Karpas-422 (cell line): ENCODE data around the gene P2RY11. TPM values are rescaled to one million over a fixed set of nuclear protein-coding genes. Genes with fewer than 3 reads are reported as not detected.

ENCODE experiments used
- DNase-seq: peaks from one replicate; pipeline ENCODE4 v3.0.0-alpha.2; 2015
- H2AFZ ChIP-seq: fragments of 200-600 bp; sonication (generic); 2 replicates; pipeline ENCODE4 v1.6.1; 2014; ENCODE audit warnings: antibody characterized with exemption, low read length, mixed read lengths
- H3K27ac ChIP-seq: fragments of 200-600 bp; sonication (generic); 2 replicates; pipeline ENCODE4 v1.5.1; 2014; ENCODE audit warnings: mild to moderate bottlenecking, low read length, moderate library complexity
- H3K27me3 ChIP-seq: fragments of 200-600 bp; sonication (generic); 2 replicates; pipeline ENCODE4 v1.6.1; 2014; ENCODE audit warnings: low read length, mixed read lengths
- H3K36me3 ChIP-seq: fragments of 200-600 bp; sonication (generic); 2 replicates; pipeline ENCODE4 v1.6.1; 2014; ENCODE audit warnings: low read length, mixed read lengths; ENCODE audit not compliant: insufficient read depth
- H3K4me1 ChIP-seq: fragments of 200-600 bp; sonication (generic); 2 replicates; pipeline ENCODE4 v1.6.1; 2014; ENCODE audit warnings: mild to moderate bottlenecking, low read length, mixed read lengths
- H3K4me2 ChIP-seq: fragments of 200-600 bp; sonication (generic); 2 replicates; pipeline ENCODE4 v1.6.1; 2014; ENCODE audit warnings: low read length, low read depth, mild to moderate bottlenecking; ENCODE audit not compliant: poor library complexity, severe bottlenecking
- H3K4me3 ChIP-seq: fragments of 200-600 bp; sonication (generic); 2 replicates; pipeline ENCODE4 v1.5.1; 2014; ENCODE audit warnings: mild to moderate bottlenecking, antibody characterized with exemption, low read length, mixed read lengths
- H3K79me2 ChIP-seq: fragments of 200-600 bp; sonication (generic); 2 replicates; pipeline ENCODE4 v1.6.1; 2014; ENCODE audit warnings: mild to moderate bottlenecking, low read length, mixed read lengths
- H3K9ac ChIP-seq: fragments of 200-600 bp; sonication (generic); 2 replicates; pipeline ENCODE4 v1.6.0; 2014; ENCODE audit warnings: low read length
- H3K9me2 ChIP-seq: fragments of 200-600 bp; sonication (generic), shearing (Covaris generic); replicated peaks from 2 replicates; pipeline ENCODE4 v1.6.0; 2014; ENCODE audit warnings: mild to moderate bottlenecking, low read length, moderate library complexity; ENCODE audit not compliant: insufficient read depth
- H3K9me3 ChIP-seq: fragments of 300-700, 200-600 bp; sonication (generic); 2 replicates; pipeline ENCODE4 v1.6.1; 2014; ENCODE audit warnings: low read length, mixed read lengths
- H4K20me1 ChIP-seq: fragments of 200-600 bp; sonication (generic); 2 replicates; pipeline ENCODE4 v1.6.1; 2014; ENCODE audit warnings: mild to moderate bottlenecking, antibody characterized with exemption, low read length, low read depth; ENCODE audit not compliant: insufficient read depth
- total RNA-seq: library from RNA; depleted of rRNA; stranded (reverse); fragments of >200 nt; shearing (Covaris generic); gene quantifications from 2 replicates; pipeline ENCODE4 v1.2.3, GENCODE V29; 2014; ENCODE audit warnings: low replicate concordance

The P2RY11 gene
- total RNA-seq, 1 experiment from 2014 or later, result 1.7 TPM

DNA sequence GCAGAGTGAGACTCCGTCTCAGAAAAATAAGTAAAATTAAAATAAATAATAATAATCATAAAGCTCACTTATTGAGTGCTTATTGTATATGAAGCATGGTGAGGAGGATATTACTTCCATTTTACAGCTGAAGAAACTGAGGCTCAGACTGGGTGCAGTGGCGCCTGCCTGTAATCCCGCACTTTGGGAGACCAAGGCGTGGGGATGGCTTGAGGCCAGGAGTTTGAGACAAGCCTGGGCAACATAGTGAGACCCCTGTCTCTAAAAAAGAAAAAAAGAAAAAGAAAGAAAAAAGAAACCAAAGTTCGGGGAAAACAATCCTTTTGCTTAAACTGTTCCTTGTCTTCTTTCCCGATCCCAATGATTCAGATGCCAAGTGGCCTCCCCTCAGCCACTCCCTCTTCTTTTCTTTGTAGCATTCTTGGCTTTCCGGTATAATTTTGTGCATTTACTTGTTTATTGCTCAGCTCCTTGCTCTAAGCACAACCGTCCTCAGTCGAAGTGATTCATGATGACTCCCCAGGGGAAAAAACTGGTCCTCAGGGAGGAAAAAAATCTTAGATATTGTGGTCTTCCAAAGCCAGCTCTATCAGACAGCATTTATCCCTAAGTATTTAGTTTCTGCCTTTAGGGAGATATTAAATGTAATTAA lies 9.2 kb downstream of the P2RY11 start:
- no peak overlapping the region for H2AFZ ChIP-seq

DNA sequence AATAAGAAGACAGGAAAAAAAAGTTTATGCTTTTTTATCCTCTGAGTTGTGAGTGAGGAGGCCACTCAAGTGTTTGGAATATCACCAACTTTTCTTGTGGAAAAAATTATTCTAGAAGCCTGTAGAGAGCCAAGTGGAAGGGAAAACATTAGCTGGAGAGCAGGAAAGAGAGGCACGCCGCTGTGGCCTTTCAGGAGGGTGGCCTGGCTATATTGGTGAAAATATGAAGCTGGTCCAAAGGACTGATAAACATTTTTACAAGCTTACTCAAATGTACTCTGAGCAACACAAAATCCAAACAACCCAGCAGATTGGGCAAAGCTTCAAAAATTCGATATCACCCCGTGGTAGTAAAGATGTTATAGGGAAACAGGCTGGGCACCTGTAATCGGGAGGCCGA lies 10.6 kb downstream of the P2RY11 start:
- no peak overlapping the region for H2AFZ ChIP-seq
- H4K20me1 ChIP-seq, result peaks cover 15% of the 10 kb centered on the region; the same call in 1 of the 2 replicates
- peaks cover 12% of the 10 kb centered on the region for H3K36me3 ChIP-seq
- H3K9ac ChIP-seq, result no peak overlapping the region
- no peak overlapping the region for H3K27ac ChIP-seq
- no peak overlapping the region for H3K4me3 ChIP-seq
- H3K9me3 ChIP-seq, result no peaks in the 10 kb centered on the region
- H3K27me3 ChIP-seq, result no peaks in the 10 kb centered on the region
- no peaks in the 10 kb centered on the region for H3K9me2 ChIP-seq
- H3K79me2 ChIP-seq, result peaks cover 20% of the 10 kb centered on the region
- no peak overlapping the region for H3K4me2 ChIP-seq
- no peak for DNase-seq
- H3K4me1 ChIP-seq, result peaks cover 15% of the 10 kb centered on the region

More for the DNA sequence above, 9.2 kb downstream of the P2RY11 start:
- no peak for DNase-seq
- Histone ChIP-seq H3K9me3 (no peaks in the 10 kb centered on the region), H3K4me1 (peaks cover 15% of the 10 kb centered on the region), H3K4me2 (no peak overlapping the region), H3K36me3 (peaks cover 9% of the 10 kb centered on the region), H3K79me2 (peaks cover 20% of the 10 kb centered on the region), H3K4me3 (no peak overlapping the region), H3K9ac (no peak overlapping the region), H3K9me2 (no peaks in the 10 kb centered on the region), H3K27me3 (no peaks in the 10 kb centered on the region), H3K27ac (no peak overlapping the region), H4K20me1 (peaks cover 27% of the 10 kb centered on the region; the same call in 1 of the 2 replicates)

DNA sequence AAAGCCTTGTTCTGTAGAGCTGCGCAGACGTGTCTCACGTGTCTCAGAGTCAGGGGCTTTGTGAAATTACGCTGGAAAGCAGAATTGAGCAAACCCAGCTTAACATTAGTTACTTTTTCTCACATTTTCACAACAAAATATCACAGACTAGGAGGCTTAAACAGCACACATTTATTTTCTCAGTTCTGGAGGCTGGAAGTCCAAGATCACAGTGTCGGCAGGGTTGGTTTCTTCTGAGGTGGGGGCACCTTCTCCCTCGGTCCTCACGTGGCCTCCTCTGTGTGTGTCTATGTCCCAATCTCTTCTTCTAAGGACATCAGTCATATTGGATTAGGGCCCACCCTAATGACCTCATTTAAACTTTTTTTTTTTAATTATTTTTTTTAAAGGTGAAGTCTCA lies 12.9 kb downstream of the P2RY11 start:
- Histone ChIP-seq H3K9me3 (no peaks in the 10 kb centered on the region), H3K4me2 (no peak overlapping the region), H4K20me1 (peaks cover 7% of the 10 kb centered on the region; the same call in 1 of the 2 replicates), H3K27ac (no peak overlapping the region), H3K36me3 (peaks cover 11% of the 10 kb centered on the region; the same call in 1 of the 2 replicates), H3K4me3 (no peak overlapping the region), H3K9ac (no peak overlapping the region), H3K9me2 (no peaks in the 10 kb centered on the region), H2AFZ (no peak overlapping the region), H3K4me1 (peaks cover 9% of the 10 kb centered on the region; the same call in 1 of the 2 replicates), H3K79me2 (peaks cover 2% of the 10 kb centered on the region), H3K27me3 (no peaks in the 10 kb centered on the region)
- DNase-seq, result no peak

DNA sequence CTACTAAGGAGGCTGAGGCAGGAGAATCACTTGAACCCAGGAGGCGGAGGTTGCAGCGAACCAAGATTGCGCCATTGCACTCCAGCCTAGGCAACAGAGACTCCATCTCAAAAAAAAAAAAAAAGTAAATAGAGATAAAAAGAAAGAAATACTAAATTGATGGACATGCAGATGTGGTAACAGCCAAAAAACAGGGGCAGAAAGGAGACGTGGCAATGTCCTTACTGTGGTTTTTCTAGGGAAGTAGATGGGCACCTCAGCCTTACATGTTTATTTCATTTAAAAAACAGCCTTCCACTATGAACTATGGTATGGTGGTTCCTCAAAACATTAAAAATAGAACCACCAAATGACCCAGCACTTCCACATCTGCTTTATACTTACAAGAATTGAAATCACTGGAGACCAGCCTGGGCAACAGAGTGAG lies 14.7 kb downstream of the P2RY11 start:
- Histone ChIP-seq H3K9me2 (no peaks in the 10 kb centered on the region), H3K9ac (no peak overlapping the region), H3K4me3 (no peak overlapping the region), H3K4me2 (no peak overlapping the region), H3K79me2 (no peaks in the 10 kb centered on the region), H3K4me1 (peaks cover 9% of the 10 kb centered on the region; the same call in 1 of the 2 replicates), H2AFZ (no peak overlapping the region), H3K27ac (no peak overlapping the region), H3K36me3 (peaks cover 16% of the 10 kb centered on the region; the same call in 1 of the 2 replicates), H3K27me3 (no peaks in the 10 kb centered on the region), H4K20me1 (0 out of 2 replicates have a peak, but pooled peaks cover 6% of the 10 kb centered on the region), H3K9me3 (no peaks in the 10 kb centered on the region)
- DNase-seq, result no peak

DNA sequence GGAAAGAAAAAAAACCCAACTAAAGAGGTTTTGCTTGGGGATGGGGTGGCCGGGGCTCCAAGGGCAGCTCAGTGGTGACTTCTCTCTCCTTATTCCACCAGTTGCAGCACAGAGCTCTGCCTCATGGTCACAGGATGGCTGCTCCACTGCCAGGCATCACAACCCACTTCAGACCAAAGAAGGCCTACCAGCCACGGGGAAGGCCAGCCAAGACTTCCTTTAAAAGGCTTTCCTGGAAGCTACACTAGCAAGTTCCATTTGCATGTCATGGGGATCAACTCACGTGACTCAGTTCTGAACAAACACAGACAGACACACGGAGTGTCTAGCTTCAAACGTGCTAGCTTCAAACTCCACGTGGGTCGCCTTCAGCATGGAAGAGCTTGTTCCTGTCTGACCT lies 21.4 kb downstream of the P2RY11 start:
- Histone ChIP-seq H3K4me1 (no peaks in the 10 kb centered on the region), H3K9ac (no peak overlapping the region), H3K9me2 (no peaks in the 10 kb centered on the region), H3K79me2 (no peaks in the 10 kb centered on the region), H3K27me3 (no peaks in the 10 kb centered on the region), H2AFZ (no peak overlapping the region), H3K4me2 (no peak overlapping the region), H4K20me1 (0 out of 2 replicates have a peak, but pooled peaks cover 6% of the 10 kb centered on the region), H3K4me3 (no peak overlapping the region), H3K9me3 (no peaks in the 10 kb centered on the region), H3K36me3 (peaks cover 36% of the 10 kb centered on the region), H3K27ac (no peak overlapping the region)
- DNase-seq, result no peak

DNA sequence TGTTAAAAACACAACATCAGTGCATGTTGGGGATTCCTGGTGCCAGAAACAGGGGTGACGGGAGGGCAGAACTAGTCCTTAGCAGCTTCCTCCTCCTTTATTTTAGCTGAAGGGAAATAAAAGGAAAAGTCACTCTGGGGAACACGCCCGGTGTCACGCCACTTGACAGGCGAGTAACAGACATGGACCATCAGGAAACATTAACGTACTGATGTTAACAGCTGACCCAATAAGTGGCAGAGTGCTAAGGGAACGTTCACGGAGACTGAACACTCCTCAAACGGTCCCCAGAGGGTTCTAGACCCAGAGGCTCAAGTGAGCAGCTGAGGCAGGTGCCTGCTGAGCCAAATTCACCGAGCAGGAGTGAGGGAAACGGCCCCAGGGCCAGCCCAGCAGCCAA lies 22.1 kb downstream of the P2RY11 start:
- Histone ChIP-seq H2AFZ (no peak overlapping the region), H4K20me1 (0 out of 2 replicates have a peak, but pooled peaks cover 1% of the 10 kb centered on the region), H3K27me3 (no peaks in the 10 kb centered on the region), H3K4me3 (no peak overlapping the region), H3K4me2 (no peak overlapping the region), H3K9ac (no peak overlapping the region), H3K9me2 (no peaks in the 10 kb centered on the region), H3K4me1 (no peaks in the 10 kb centered on the region), H3K9me3 (no peaks in the 10 kb centered on the region), H3K36me3 (peaks cover 31% of the 10 kb centered on the region), H3K79me2 (no peaks in the 10 kb centered on the region), H3K27ac (no peak overlapping the region)
- DNase-seq, result no peak

DNA sequence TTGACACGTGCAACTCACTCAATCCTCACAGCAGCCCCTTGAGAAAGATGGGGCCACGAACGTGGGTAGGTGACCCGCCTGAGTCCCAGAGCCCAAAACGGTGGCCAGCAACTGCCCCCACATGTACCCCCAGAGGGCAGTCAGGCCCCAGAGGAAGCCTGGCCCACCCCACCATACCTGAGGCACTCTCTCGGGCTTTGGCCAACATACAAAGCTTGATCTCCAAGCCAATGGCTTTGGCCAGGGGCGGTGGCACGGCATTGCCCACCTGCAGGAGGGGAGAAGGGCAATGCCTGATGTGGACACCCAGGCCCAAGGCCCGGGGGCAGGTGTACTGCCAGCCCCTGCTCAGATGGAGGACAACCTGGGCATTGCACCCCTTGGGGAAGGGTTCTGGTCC lies 22.5 kb downstream of the P2RY11 start:
- H3K27ac ChIP-seq, result no peak overlapping the region
- no peaks in the 10 kb centered on the region for H3K27me3 ChIP-seq
- no peaks in the 10 kb centered on the region for H4K20me1 ChIP-seq
- H3K9ac ChIP-seq, result no peak overlapping the region
- H2AFZ ChIP-seq, result no peak overlapping the region
- no peaks in the 10 kb centered on the region for H3K9me3 ChIP-seq
- H3K4me1 ChIP-seq, result no peaks in the 10 kb centered on the region
- no peaks in the 10 kb centered on the region for H3K79me2 ChIP-seq
- DNase-seq, result no peak
- no peak overlapping the region for H3K4me2 ChIP-seq
- H3K9me2 ChIP-seq, result no peaks in the 10 kb centered on the region
- no peak overlapping the region for H3K4me3 ChIP-seq
- H3K36me3 ChIP-seq, result peaks cover 31% of the 10 kb centered on the region

DNA sequence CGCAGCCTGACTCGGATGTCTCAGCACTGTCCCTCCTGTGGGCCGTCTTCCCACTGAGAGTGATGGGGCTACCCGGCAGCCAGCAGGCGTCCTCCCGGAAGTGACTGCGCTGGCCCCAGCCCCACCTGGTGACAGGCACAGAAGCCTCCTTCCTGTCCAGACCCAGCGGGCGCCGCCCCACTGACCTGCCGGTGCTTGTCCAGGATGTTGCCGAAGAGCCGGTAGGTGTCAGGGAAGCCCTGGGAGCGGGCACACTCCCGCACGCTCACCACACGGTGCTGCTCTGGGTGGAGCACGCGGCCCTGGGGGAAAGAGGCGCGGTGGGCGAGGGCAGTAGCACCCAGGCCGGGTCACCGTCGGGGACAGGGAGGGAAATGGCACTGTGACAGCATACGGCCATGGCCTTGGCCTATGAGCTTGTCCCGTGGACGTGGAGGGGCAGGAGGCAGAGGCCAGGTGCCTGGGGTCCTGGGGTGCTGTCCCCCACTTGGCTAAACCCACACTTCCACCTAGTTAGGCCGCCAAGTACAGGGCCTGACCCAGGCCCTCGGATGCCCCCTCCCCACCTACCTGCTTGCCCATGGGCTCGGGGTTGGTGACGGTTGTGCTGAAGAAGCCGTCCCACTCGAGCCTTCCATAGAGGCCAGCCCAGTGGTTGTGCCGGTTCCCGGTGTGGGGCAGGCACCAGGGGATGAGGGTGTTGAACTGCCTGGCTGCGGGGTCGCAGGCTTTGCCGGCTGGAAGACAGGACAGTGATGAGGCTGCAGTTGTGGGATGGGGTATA lies 24.2 kb downstream of the P2RY11 start:
- H3K9me2 ChIP-seq, result no peaks in the 10 kb centered on the region
- no peaks in the 10 kb centered on the region for H3K4me1 ChIP-seq
- peaks cover 33% of the 10 kb centered on the region for H3K36me3 ChIP-seq
- no peaks in the 10 kb centered on the region for H3K9me3 ChIP-seq
- H2AFZ ChIP-seq, result no peak overlapping the region
- no peaks in the 10 kb centered on the region for H4K20me1 ChIP-seq
- no peak overlapping the region for H3K9ac ChIP-seq
- no peaks in the 10 kb centered on the region for H3K79me2 ChIP-seq
- DNase-seq, result no peak
- H3K27ac ChIP-seq, result no peak overlapping the region
- H3K27me3 ChIP-seq, result no peaks in the 10 kb centered on the region
- H3K4me3 ChIP-seq, result no peak overlapping the region
- H3K4me2 ChIP-seq, result no peak overlapping the region
